ENCODE results near the gene COX6A1. TPM values are rescaled to one million over a fixed set of nuclear protein-coding genes. Genes with fewer than 3 reads are reported as not detected.
"Not testable (repeated sequence)": the region's sequence is repeated elsewhere in the genome, so short reads cannot be mapped to it uniquely, and the experiment has no call there.

The COX6A1 gene
- total and polyA plus RNA-seq, 8 donors, result 187 to 311 (median 215) TPM

- Histone ChIP-seq H3K36me3 (peaks cover 0 to 37% of the 10 kb centered on the region in 2 donors), H3K27ac (peak overlapping the region in 1 of 2 donors; percentile 85), H3K4me3 (peak overlapping the region; percentile 74 to 90), H3K27me3 (peaks cover 0 to 2% of the 10 kb centered on the region in 2 donors), H3K9me3 (no peaks in the 10 kb centered on the region), H3K4me1 (peaks cover 11 to 24% of the 10 kb centered on the region in 2 donors)
- DNase-seq (no peak), ATAC-seq (peak; percentile 2)
- intact Hi-C loops (cut with DNase I), result loop anchor here in 1 of 2 donors (10.0 kb wide), 1 partner anchor 84 kb away; no protein-coding TSS in a partner anchor
- TF ChIP-seq CTCF (IDR thresholded peaks at IDR 0.05), result no peak
Measured at GRCh38 chr12:120438495-120439198, 734 bp downstream of the COX6A1 start.

DNA sequence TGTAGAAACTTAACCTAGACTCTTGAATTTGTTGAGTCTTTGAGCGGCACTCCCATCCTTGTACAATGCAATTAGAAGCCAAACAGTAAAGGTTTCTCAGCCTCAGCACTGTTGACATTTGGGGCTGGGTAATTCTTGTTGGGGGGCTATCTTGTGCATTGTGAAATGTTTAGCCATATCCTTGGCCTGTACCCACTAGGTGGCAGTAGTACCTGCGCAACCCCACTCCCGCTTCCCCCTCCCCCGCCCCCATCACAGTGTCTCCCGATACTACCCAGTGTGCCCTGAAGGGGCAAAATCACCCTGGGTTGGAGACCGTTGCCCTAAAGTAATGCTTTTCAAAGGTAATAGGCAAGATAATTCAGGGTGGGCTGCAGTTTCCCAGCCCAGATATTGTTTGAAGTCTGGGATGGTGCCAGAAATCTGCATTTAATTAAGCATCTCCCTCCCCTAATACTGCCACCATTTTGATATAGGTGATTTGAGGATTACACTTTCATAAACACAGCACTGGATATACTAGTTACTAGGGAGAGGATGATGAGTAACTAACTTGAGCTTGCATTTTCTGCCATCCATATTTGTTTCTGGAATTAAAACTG, 1.8 kb downstream of the COX6A1 start:
- Histone ChIP-seq H3K4me3 (peak overlapping the region in 1 of 2 donors; percentile 90), H3K9me3 (no peaks in the 10 kb centered on the region), H3K27ac (no peak overlapping the region), H3K36me3 (peaks cover 0 to 48% of the 10 kb centered on the region in 2 donors), H3K27me3 (no peaks in the 10 kb centered on the region), H3K4me1 (peaks cover 11 to 29% of the 10 kb centered on the region in 2 donors)
- ATAC-seq (peak; percentile 50), DNase-seq (peak in 3 of 4 donors; percentile 31 to 52 (median 36))
- intact Hi-C loops (cut with DNase I), result loop anchor here in 1 of 2 donors (10.0 kb wide), 1 partner anchor 85 kb away; no protein-coding TSS in a partner anchor
- TF ChIP-seq CTCF (IDR thresholded peaks at IDR 0.05), result peak; percentile 31 to 48

DNA sequence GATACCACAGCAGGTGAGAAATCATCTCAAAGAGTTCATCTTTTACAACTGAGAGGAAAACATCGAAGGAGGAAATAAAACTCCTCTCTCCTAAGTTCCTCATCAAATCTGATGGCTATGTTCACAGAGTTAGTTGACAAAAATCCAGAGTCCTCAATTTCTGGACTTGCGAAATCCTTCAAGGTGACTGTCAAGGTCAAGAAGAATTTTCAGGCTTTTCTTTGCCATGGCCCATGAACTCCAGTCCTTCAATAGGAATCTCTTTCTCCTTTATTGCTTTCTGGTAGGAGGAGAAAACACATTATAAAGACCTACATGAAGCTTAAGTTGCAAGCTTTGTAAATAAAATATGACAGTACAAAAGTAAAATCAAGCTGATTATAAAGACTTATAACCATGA, 6.8 kb downstream of the COX6A1 start:
- intact Hi-C loops (cut with DNase I), result no loop called here
- Histone ChIP-seq H3K9me3 (no peaks in the 10 kb centered on the region), H3K36me3 (peaks cover 0 to 56% of the 10 kb centered on the region in 2 donors)

DNA sequence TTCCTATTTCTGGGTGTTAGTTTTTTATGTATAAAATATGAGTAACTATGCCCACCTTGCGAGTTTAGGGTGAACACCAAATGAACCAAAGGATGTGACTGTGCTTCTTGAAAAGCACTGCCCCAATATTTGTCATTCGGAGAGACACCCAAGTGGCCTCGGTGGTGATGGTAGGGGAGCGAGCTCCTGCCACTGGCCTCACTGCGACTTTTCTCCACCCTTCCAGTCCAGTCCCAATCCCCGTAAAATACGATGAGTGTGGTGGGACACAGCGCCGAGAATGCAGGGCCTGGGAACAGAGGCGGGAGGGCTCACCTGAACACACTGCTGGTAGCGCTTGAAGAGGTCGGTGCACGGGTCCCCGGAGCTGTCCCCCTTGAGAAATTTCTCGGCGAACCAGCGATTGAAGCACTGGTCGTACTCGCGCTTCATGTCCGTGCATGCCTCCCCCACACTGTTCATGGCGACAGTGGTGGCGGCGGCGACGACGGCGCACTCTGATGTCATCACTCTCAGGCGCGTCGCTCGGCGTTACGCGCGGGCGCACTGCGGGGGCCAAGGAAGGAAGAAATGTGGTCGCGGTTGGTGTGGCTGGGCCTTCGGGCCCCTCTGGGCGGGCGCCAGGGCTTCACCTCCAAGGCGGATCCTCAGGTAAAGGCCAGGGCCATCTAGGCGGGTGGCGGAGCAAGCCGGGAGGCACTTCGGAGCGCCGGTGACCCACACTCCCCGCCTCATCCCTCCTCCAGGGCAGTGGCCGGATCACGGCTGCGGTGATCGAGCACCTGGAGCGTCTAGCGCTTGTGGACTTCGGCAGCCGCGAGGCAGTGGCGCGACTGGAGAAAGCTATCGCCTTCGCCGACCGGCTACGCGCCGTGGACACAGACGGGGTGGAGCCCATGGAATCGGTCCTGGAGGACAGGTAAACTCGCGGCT, 8.3 kb downstream of the COX6A1 start, which contains the start of the genes GATC and TRIAP1:
GATC (plus strand) TSS at position 534 of the 933 bp plus-strand sequence; CDS start at position 571, 37 bp downstream.
TRIAP1 (minus strand) TSS at position 474 of the 933 bp plus-strand sequence; CDS start at position 462, 12 bp downstream.
- intact Hi-C loops (cut with DNase I), result no loop called here
- Histone ChIP-seq H3K4me3 (peak within 1 kb of the TSS; percentile 88 to 99), H3K4me1 (peaks cover 14 to 40% of the 10 kb centered on the region in 2 donors), H3K27me3 (no peaks in the 10 kb centered on the region), H3K9me3 (no peaks in the 10 kb centered on the region), H3K36me3 (peaks cover 0 to 53% of the 10 kb centered on the region in 2 donors), H3K27ac (peak within 1 kb of the TSS; percentile 81 to 90)
- DNase-seq (peak; percentile 83 to 95 (median 88)), ATAC-seq (peak; percentile 98)
- TF ChIP-seq CTCF (IDR thresholded peaks at IDR 0.05), result no peak

More for the DNA sequence above, 6.8 kb downstream of the COX6A1 start:
- H3K27me3 ChIP-seq, result no peaks in the 10 kb centered on the region
- no peak overlapping the region for H3K27ac ChIP-seq
- TF ChIP-seq CTCF (IDR thresholded peaks at IDR 0.05), result no peak
- H3K4me1 ChIP-seq, result peaks cover 17 to 46% of the 10 kb centered on the region in 2 donors
- no peak overlapping the region for H3K4me3 ChIP-seq
- ATAC-seq, result no peak
- DNase-seq, result no peak

DNA sequence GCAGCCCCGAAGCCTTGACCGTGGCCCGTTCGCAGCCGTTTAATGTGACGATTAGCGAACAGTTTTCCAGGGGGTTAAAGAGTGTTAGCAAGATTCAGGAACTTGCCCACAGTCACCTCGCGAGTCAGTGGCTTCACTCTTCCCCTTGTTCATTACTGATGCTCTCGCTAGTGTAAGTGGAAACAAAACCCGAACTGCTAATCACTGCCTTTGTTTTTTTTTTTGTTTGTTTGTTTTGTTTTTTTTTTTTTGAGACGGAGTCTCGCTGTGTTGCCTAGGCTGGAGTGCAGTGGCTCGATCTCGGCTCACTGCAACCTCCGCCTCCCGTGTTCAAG, 8.9 kb downstream of the COX6A1 start:
- H3K36me3 ChIP-seq, result peaks cover 0 to 49% of the 10 kb centered on the region in 2 donors
- ATAC-seq; intact Hi-C loops (cut with DNase I); H3K27me3 ChIP-seq; H3K9me3 ChIP-seq; DNase-seq: not testable (repeated sequence)
- H3K4me1 ChIP-seq, result peaks cover 14 to 40% of the 10 kb centered on the region in 2 donors
- peak overlapping the region; percentile 88 to 99 for H3K4me3 ChIP-seq
- peak overlapping the region; percentile 81 to 90 for H3K27ac ChIP-seq
